AG10803 (cell line): Measurements from ENCODE around the gene ZBTB33.

Source experiments
- DNase-seq: peaks from one replicate; pipeline ENCODE4 v3.0.0; 2010; ENCODE audit warnings: low read depth
- H3K4me3 ChIP-seq: 2 replicates; pipeline ENCODE4 v1.5.1; 2011; ENCODE audit warnings: mild to moderate bottlenecking, low read length, control low read depth
- CTCF ChIP-seq: conservative IDR thresholded peaks from 2 replicates; pipeline ENCODE4 v1.5.1; 2011; ENCODE audit warnings: mild to moderate bottlenecking, low read length, control low read depth, inconsistent platforms

Gene ZBTB33

GRCh38 chrX:120250522-120251271 lies at the start of gene ZBTB33:
Gene ZBTB33 (plus strand): TSS chrX:120250812. CDS start chrX:120253416, 2,604 bp downstream.
- peak within 1 kb of the TSS; percentile 78 for H3K4me3 ChIP-seq
- peak; percentile 93 for DNase-seq
- peak; percentile 50 for TF ChIP-seq CTCF

- no peak for TF ChIP-seq CTCF
- H3K4me3 ChIP-seq = no peak overlapping the region
- no peak for DNase-seq
Measured at GRCh38 chrX:120200851-120201250, 49.8 kb upstream of the ZBTB33 start.

- no peak for TF ChIP-seq CTCF
- no peak for DNase-seq
- no peak overlapping the region for H3K4me3 ChIP-seq
Measured at GRCh38 chrX:120205816-120206753, 44.5 kb upstream of the ZBTB33 start.

- no peak overlapping the region for H3K4me3 ChIP-seq
- DNase-seq = no peak
- no peak for TF ChIP-seq CTCF
Measured at GRCh38 chrX:120207009-120207605, 43.5 kb upstream of the ZBTB33 start.

GRCh38 chrX:120213438-120214265 lies 37.0 kb upstream of the ZBTB33 start:
- DNase-seq = peak; percentile 40

More at GRCh38 chrX:120213438-120214265, 37.0 kb upstream of the ZBTB33 start:
- no peak overlapping the region for H3K4me3 ChIP-seq
- TF ChIP-seq CTCF = peak; percentile 82
